Measurements from ENCODE around the gene GRK5.

GRCh38 chr10:119421891-119422681, 214.7 kb downstream of the GRK5 start:
- TF ChIP-seq CTCF (IDR thresholded peaks at IDR 0.05) (no peak), POLR2AphosphoS5 (IDR thresholded peaks at IDR 0.05; ENCODE audit: low read depth, low read length) (no peak), REST (IDR thresholded peaks at IDR 0.05; ENCODE audit: insufficient read depth in 1 of 2, low read depth in 2 of 2, low read length in 1 of 2) (no peak), SIN3A (IDR thresholded peaks at IDR 0.05; ENCODE audit: borderline replicate concordance, insufficient read depth, low read depth, low read length) (no peak)

Measured in Panc1 (cell line).